SK-N-SH (cell line): ENCODE results near the gene HOXA6.

Experiments used
- CHD2 ChIP-seq: fragments of 150-350 bp; IDR thresholded peaks from 2 replicates; pipeline ENCODE4 v1.6.1; 2018; ENCODE audit warnings: low read length; ENCODE audit not compliant: partially characterized antibody
- FOXM1 ChIP-seq: IDR thresholded peaks from 2 replicates; pipeline ENCODE4 v1.4.0; 2012; ENCODE audit warnings: low read depth, mild to moderate bottlenecking
- JUND ChIP-seq: IDR thresholded peaks from 2 replicates; pipeline ENCODE4 v1.4.0; 2012
- MAX ChIP-seq: IDR thresholded peaks from 2 replicates; pipeline ENCODE4 v1.4.0; 2012; ENCODE audit warnings: low read depth
- NRF1 ChIP-seq: IDR thresholded peaks from 2 replicates; pipeline ENCODE4 v1.6.1; 2012; ENCODE audit warnings: low read depth, mild to moderate bottlenecking, low read length
- RXRA ChIP-seq: IDR thresholded peaks from 2 replicates; pipeline ENCODE4 v1.4.0; 2012; ENCODE audit warnings: low read depth, mild to moderate bottlenecking, borderline replicate concordance
- SMC3 ChIP-seq: IDR thresholded peaks from 2 replicates; pipeline ENCODE4 v1.6.1; 2012; ENCODE audit warnings: low read depth, low read length, improper control_type of control experiment
- YY1 ChIP-seq: IDR thresholded peaks from 2 replicates; pipeline ENCODE4 v1.4.0; 2012; ENCODE audit warnings: low read depth, mild to moderate bottlenecking
- ZBTB33 ChIP-seq: IDR thresholded peaks from 2 replicates; pipeline ENCODE4 v1.4.0; 2012; ENCODE audit warnings: low read depth, borderline replicate concordance
- TF ChIP-seq, protein P1 (sequence below): fragments of 200-600 bp; sonication (generic); IDR thresholded peaks from 2 replicates; pipeline ENCODE4 v1.6.1; 2017; ENCODE audit warnings: antibody characterized with exemption, mild to moderate bottlenecking, moderate library complexity
- TF ChIP-seq, protein P2 (sequence below): IDR thresholded peaks from 2 replicates; pipeline ENCODE4 v1.6.1; 2012; ENCODE audit warnings: mild to moderate bottlenecking, low read depth, low read length, moderate library complexity

DNA sequence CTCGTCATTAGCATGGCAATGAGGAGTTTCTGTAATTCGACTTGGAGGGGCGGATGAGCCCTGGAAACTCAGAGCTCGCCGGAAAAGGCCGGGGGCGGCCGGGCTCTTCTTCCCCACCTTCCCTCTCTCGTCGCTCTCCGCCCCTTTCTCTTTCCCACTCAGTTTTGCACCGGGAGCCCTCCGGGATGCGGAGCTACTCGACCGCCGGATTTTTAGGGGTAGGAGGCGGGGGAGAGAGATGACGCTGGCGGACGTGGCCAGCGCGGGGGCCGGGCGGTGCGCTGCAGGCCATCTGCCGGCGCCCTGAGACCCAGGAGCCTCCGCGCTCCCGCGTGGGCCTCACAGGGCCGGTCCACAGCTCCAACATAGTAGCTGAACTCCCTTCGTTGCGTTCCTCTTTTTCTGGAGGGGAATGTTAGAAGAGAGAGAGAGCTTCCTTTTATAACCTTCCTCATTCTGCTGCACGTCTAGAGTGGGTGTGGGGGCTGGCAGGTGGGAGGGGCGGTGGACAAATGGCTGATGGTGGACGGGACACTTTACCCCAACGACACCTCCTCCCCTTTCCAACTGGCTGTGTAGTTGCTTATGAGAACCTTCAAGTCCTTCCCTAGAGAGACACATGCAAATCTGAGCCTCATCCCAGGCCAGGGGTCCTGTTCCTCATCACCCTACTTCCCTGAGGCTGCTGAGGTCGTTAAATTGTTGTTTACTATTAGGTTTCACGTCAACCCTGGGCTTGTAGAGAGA is 50.6 kb downstream of the HOXA6 start:
- TF ChIP-seq, protein P1, sequence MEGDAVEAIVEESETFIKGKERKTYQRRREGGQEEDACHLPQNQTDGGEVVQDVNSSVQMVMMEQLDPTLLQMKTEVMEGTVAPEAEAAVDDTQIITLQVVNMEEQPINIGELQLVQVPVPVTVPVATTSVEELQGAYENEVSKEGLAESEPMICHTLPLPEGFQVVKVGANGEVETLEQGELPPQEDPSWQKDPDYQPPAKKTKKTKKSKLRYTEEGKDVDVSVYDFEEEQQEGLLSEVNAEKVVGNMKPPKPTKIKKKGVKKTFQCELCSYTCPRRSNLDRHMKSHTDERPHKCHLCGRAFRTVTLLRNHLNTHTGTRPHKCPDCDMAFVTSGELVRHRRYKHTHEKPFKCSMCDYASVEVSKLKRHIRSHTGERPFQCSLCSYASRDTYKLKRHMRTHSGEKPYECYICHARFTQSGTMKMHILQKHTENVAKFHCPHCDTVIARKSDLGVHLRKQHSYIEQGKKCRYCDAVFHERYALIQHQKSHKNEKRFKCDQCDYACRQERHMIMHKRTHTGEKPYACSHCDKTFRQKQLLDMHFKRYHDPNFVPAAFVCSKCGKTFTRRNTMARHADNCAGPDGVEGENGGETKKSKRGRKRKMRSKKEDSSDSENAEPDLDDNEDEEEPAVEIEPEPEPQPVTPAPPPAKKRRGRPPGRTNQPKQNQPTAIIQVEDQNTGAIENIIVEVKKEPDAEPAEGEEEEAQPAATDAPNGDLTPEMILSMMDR, result no peak
- TF ChIP-seq YY1, result no peak
- TF ChIP-seq ZBTB33, result no peak
- no peak for TF ChIP-seq CHD2
- no peak for TF ChIP-seq FOXM1
- no peak for TF ChIP-seq NRF1
- TF ChIP-seq, protein P2, sequence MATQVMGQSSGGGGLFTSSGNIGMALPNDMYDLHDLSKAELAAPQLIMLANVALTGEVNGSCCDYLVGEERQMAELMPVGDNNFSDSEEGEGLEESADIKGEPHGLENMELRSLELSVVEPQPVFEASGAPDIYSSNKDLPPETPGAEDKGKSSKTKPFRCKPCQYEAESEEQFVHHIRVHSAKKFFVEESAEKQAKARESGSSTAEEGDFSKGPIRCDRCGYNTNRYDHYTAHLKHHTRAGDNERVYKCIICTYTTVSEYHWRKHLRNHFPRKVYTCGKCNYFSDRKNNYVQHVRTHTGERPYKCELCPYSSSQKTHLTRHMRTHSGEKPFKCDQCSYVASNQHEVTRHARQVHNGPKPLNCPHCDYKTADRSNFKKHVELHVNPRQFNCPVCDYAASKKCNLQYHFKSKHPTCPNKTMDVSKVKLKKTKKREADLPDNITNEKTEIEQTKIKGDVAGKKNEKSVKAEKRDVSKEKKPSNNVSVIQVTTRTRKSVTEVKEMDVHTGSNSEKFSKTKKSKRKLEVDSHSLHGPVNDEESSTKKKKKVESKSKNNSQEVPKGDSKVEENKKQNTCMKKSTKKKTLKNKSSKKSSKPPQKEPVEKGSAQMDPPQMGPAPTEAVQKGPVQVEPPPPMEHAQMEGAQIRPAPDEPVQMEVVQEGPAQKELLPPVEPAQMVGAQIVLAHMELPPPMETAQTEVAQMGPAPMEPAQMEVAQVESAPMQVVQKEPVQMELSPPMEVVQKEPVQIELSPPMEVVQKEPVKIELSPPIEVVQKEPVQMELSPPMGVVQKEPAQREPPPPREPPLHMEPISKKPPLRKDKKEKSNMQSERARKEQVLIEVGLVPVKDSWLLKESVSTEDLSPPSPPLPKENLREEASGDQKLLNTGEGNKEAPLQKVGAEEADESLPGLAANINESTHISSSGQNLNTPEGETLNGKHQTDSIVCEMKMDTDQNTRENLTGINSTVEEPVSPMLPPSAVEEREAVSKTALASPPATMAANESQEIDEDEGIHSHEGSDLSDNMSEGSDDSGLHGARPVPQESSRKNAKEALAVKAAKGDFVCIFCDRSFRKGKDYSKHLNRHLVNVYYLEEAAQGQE, result no peak
- no peak for TF ChIP-seq MAX
- TF ChIP-seq JUND, result no peak
- TF ChIP-seq SMC3, result no peak
- no peak for TF ChIP-seq RXRA
